Coronary artery (tissue), 2 donors: ENCODE results near the gene ARPC2.
A peak's percentile ranks its signal among the peaks of the same experiment; 100 is the strongest.

Experiments
- DNase-seq: peaks from one replicate; pipeline ENCODE4 v3.0.0-alpha.2; 2017; ENCODE audit warnings: low spot score
- H3K27ac ChIP-seq, 2 donors: fragments of 200-600 bp; sonication (generic); one replicate each; pipeline ENCODE4 v1.5.1; 2016 to 2019
- H3K4me3 ChIP-seq: fragments of 200-600 bp; sonication (generic); 2 replicates; pipeline ENCODE4 v1.5.1; 2016; ENCODE audit warnings: mild to moderate bottlenecking, moderate library complexity
- CTCF ChIP-seq: fragments of 200-600 bp; sonication (generic); IDR thresholded peaks from one replicate; pipeline ENCODE4 v1.5.1; 2019; ENCODE audit warnings: antibody characterized with exemption

The ARPC2 gene

GRCh38 chr2:218226903-218227302 lies 9.9 kb downstream of the ARPC2 start:
- Histone ChIP-seq H3K4me3 (no peak overlapping the region), H3K27ac (no peak overlapping the region)
- no peak for TF ChIP-seq CTCF
- no peak for DNase-seq

- Histone ChIP-seq H3K4me3 (peak overlapping the region; percentile 23), H3K27ac (peak overlapping the region; percentile 66 to 71)
- no peak for DNase-seq
- no peak for TF ChIP-seq CTCF
Measured at GRCh38 chr2:218228366-218229090, 11.5 kb downstream of the ARPC2 start.

GRCh38 chr2:218229239-218229638 lies 12.2 kb downstream of the ARPC2 start:
- peak overlapping the region; percentile 23 for H3K4me3 ChIP-seq
- no peak for TF ChIP-seq CTCF
- DNase-seq: no peak

GRCh38 chr2:218229851-218230250 lies 12.9 kb downstream of the ARPC2 start:
- Histone ChIP-seq H3K27ac (peak overlapping the region; percentile 55 to 66), H3K4me3 (no peak overlapping the region)
- no peak for TF ChIP-seq CTCF
- DNase-seq: no peak

More at GRCh38 chr2:218229239-218229638, 12.2 kb downstream of the ARPC2 start:
- peak overlapping the region; percentile 66 to 71 for H3K27ac ChIP-seq

- no peak for DNase-seq
- peak overlapping the region in 1 of 2 donors; percentile 2 for H3K27ac ChIP-seq
Measured at GRCh38 chr2:218230882-218231281, 13.9 kb downstream of the ARPC2 start.

GRCh38 chr2:218233543-218233942 lies 16.6 kb downstream of the ARPC2 start:
- Histone ChIP-seq H3K4me3 (no peak overlapping the region), H3K27ac (no peak overlapping the region)
- TF ChIP-seq CTCF: no peak
- DNase-seq: no peak

More at GRCh38 chr2:218230882-218231281, 13.9 kb downstream of the ARPC2 start:
- H3K4me3 ChIP-seq: no peak overlapping the region
- no peak for TF ChIP-seq CTCF

- no peak overlapping the region for H3K4me3 ChIP-seq
- no peak for TF ChIP-seq CTCF
- no peak overlapping the region for H3K27ac ChIP-seq
- DNase-seq: no peak
Measured at GRCh38 chr2:218234521-218234920, 17.5 kb downstream of the ARPC2 start.
